Adipocyte (in vitro differentiated cells): ENCODE measurements around the gene NUP93.
"Not testable (repeated sequence)": the region's sequence is repeated elsewhere in the genome, so short reads cannot be mapped to it uniquely, and the experiment has no call there.

Experiments
- DNase-seq: peaks from one replicate; pipeline ENCODE4 v3.0.0-alpha.2; 2015; ENCODE audit warnings: low read depth
- H3K27me3 ChIP-seq: replicated peaks from 2 replicates; pipeline ENCODE4 v1.7.0; 2013; ENCODE audit warnings: mild to moderate bottlenecking, low read length, moderate library complexity; ENCODE audit not compliant: control insufficient read depth, insufficient read depth
- H3K36me3 ChIP-seq: 2 replicates; pipeline ENCODE4 v1.7.0; 2013; ENCODE audit warnings: low read length, mild to moderate bottlenecking, moderate library complexity; ENCODE audit not compliant: control insufficient read depth, insufficient read depth, severe bottlenecking
- H3K4me1 ChIP-seq: 2 replicates; pipeline ENCODE4 v1.7.0; 2013; ENCODE audit warnings: mild to moderate bottlenecking, low read length, moderate library complexity; ENCODE audit not compliant: control insufficient read depth, insufficient read depth
- H3K4me3 ChIP-seq: 2 replicates; pipeline ENCODE4 v1.7.0; 2013; ENCODE audit warnings: mild to moderate bottlenecking, low read length, moderate library complexity
- H3K9ac ChIP-seq: 2 replicates; pipeline ENCODE4 v1.7.0; 2013; ENCODE audit warnings: mild to moderate bottlenecking, low read length, moderate library complexity
- H3K9me3 ChIP-seq: 2 replicates; pipeline ENCODE4 v1.7.0; 2013; ENCODE audit warnings: mild to moderate bottlenecking, low read length, moderate library complexity; ENCODE audit not compliant: control insufficient read depth

The NUP93 gene

DNA sequence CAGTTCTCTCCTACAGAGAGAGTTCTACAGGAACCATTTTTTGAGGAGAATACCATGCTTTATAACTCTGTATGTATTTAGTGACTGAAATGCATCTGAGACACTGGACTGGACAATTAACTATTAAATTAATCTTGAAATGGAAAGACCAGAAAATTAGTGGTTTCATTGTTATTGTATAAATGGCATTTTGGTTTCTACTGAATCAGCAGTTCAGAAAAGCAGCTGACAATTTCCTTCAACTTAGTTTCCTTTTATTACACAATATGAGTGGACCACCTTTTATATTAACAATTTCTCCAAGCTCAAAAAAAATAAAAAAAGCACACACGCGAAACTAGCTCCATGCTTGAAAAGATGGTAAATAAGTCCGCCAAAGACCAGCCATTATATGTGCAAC lies 69.0 kb downstream of the NUP93 start:
- no peak overlapping the region for H3K4me3 ChIP-seq
- DNase-seq = no peak
- H3K9ac ChIP-seq = no peak overlapping the region
- H3K36me3 ChIP-seq = no peaks in the 10 kb centered on the region
- no peaks in the 10 kb centered on the region for H3K9me3 ChIP-seq
- peaks cover 13% of the 10 kb centered on the region for H3K4me1 ChIP-seq
- H3K27me3 ChIP-seq = no peaks in the 10 kb centered on the region

DNA sequence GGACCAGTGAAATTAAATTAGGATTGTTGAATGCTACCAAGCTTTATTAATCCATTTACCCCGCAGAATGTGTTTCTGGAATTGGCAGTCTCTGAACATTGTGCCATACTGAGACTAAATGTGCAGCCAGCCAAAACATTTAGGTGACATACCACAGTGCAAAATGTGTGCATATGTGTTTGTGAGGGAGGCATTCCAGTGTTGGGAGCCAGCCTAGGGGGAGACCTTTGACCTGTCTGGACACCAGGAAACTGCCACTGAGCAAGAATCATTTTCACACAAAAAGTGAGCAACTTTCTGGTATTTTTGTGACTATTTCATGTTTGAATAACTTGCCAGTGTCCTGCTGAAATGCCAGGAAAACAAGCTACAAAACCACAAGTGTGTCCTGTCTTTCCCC lies 70.4 kb downstream of the NUP93 start:
- DNase-seq = peak; percentile 31
- Histone ChIP-seq H3K9me3 (no peaks in the 10 kb centered on the region), H3K9ac (no peak overlapping the region), H3K4me3 (no peak overlapping the region), H3K4me1 (peaks cover 13% of the 10 kb centered on the region), H3K36me3 (peaks cover 2% of the 10 kb centered on the region), H3K27me3 (no peaks in the 10 kb centered on the region)

DNA sequence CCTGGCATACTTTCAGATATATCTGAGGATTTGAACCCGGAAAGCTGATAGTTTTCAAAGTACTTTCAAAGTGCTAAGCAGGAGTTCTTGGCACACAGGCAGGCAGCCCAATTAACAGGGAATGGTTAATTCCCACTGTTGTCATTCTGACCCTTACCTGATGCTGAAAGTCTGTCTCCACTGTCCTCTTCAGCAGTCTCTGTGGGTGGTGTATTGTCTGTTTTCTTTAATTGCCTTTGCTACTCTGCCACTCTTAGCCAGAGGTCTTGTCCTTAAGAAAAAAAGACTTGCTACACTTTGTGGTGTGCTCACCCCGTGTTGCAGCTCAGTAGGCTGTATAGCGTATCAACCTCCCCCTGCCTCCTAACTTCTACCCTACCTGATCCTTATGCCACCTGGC lies 71.8 kb downstream of the NUP93 start:
- no peak for DNase-seq
- no peak overlapping the region for H3K4me3 ChIP-seq
- no peaks in the 10 kb centered on the region for H3K27me3 ChIP-seq

DNA sequence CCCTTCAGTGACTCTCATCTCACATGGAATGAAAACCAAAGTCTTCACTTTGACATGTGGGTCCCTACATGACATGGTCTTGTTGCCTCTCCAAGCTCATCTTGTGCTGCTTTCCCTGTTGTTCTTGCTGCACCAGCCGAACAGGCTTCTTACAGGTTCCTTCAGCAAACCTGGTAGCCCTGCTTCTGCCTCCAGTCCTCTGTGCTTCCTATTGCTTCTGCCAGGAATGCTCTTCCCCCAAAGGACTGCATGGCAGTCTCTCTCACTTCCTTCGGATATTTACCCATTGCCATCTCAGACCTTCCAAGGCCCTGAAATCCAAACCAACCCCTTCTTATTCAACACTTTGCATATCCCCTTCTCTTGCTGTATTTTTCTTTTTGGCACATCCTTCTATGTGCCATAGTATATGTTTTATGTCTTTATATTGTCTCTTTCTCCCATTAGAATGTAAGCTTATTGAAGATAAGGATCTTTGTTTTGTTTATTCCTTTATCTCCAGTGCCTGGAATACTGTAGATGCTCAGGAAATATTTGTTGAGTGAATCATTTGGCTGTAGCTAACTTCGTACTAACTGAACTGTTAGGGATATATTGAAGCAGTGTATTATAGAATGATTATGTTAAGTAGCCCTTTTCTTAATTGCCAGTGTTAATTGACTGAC lies 77.2 kb downstream of the NUP93 start:
- H3K36me3 ChIP-seq = peaks cover 25% of the 10 kb centered on the region
- H3K4me3 ChIP-seq = no peak overlapping the region
- H3K9me3 ChIP-seq = no peaks in the 10 kb centered on the region
- no peaks in the 10 kb centered on the region for H3K4me1 ChIP-seq
- peak; percentile 64 for DNase-seq
- H3K9ac ChIP-seq = no peak overlapping the region
- H3K27me3 ChIP-seq = no peaks in the 10 kb centered on the region

More for the DNA sequence above, 71.8 kb downstream of the NUP93 start:
- Histone ChIP-seq H3K9me3 (no peaks in the 10 kb centered on the region), H3K36me3 (peaks cover 16% of the 10 kb centered on the region), H3K9ac (no peak overlapping the region), H3K4me1 (peaks cover 13% of the 10 kb centered on the region)

DNA sequence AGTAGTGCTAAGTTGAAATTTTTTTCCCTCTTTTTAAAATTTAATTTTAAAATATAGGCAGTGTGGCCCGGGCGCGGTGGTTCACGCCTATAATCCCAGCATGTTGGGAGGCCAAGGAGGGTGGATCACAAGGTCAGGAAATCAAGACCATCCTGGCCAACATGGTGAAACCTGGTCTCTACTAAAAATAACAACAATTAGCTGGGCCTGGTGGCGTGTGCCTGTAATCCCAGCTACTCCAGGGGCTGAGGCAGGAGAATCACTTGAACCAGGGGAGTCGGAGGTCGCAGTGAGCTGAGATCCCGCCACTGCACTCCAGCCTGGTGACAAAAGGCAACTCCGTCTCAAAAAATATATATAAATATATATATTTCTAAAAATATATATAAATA lies 77.7 kb downstream of the NUP93 start:
- DNase-seq = not testable (repeated sequence)

DNA sequence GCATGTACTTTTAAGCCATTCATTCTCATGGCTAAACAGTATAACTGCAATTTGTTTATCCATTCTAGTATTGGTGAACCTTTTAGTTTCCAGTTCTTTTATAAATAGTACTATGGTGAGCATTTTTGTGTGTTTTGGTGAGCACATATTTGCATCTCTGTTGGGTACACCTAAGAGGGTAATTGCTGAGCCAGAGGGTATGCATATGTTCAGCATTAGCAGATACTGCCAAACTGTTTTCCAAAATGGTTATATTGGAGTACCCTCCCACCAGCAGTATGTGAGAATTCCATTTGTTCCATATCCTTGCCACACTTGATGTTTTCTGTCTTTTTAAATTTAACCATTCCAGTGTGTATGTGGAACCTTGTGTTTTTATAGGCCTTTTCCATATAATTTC lies 81.0 kb downstream of the NUP93 start:
- Histone ChIP-seq H3K27me3 (no peaks in the 10 kb centered on the region), H3K4me1 (no peaks in the 10 kb centered on the region), H3K36me3 (peaks cover 17% of the 10 kb centered on the region), H3K9me3 (no peaks in the 10 kb centered on the region), H3K4me3 (no peak overlapping the region), H3K9ac (no peak overlapping the region)
- DNase-seq = no peak

More for the DNA sequence above, 77.7 kb downstream of the NUP93 start:
- H3K9me3 ChIP-seq, H3K9ac ChIP-seq, H3K4me3 ChIP-seq, H3K4me1 ChIP-seq, H3K27me3 ChIP-seq: not testable (repeated sequence)
- H3K36me3 ChIP-seq = peaks cover 25% of the 10 kb centered on the region

DNA sequence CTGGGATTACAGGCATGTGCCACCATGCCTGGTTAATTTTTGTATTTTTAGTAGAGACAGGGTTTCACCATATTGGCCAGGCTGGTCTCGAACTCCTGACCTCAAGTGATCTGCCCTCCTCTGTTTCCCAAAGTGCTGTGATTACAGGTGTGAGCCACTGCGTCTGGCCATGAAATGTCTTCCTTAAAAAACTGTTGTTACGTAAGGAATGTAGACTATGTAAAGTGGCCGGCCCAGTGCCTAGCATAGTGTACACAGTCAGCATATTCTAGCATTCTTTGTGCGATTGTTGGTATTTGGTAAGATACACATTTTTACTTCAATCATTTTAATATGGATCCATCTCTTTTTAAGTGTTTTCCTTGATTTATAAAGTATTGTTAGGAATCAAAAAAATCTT lies 81.7 kb downstream of the NUP93 start:
- not testable (repeated sequence) for H3K4me3 ChIP-seq, H3K9me3 ChIP-seq, H3K9ac ChIP-seq, H3K27me3 ChIP-seq, DNase-seq, H3K4me1 ChIP-seq
- peaks cover 11% of the 10 kb centered on the region for H3K36me3 ChIP-seq

DNA sequence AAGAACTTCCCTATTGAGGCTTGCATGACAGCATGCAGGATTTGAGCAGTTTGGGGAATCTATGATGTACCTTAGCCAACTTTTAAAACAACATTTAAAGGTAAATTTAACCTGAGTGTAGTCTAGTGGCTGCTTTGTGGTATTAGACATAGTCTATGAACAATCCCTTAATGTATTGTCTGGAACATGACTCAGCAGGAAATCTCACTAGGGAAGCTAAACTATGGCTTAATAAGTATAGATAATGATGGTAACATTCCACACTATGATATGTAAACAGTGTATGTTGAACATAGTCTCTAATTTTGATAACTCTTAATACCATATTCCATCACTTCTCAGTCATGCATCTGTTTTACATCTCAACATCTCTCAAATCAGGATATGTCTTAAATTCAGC lies 83.0 kb downstream of the NUP93 start:
- Histone ChIP-seq H3K9ac (no peak overlapping the region), H3K9me3 (no peaks in the 10 kb centered on the region), H3K36me3 (peaks cover 3% of the 10 kb centered on the region), H3K27me3 (no peaks in the 10 kb centered on the region), H3K4me3 (no peak overlapping the region), H3K4me1 (no peaks in the 10 kb centered on the region)
- peak; percentile 53 for DNase-seq

DNA sequence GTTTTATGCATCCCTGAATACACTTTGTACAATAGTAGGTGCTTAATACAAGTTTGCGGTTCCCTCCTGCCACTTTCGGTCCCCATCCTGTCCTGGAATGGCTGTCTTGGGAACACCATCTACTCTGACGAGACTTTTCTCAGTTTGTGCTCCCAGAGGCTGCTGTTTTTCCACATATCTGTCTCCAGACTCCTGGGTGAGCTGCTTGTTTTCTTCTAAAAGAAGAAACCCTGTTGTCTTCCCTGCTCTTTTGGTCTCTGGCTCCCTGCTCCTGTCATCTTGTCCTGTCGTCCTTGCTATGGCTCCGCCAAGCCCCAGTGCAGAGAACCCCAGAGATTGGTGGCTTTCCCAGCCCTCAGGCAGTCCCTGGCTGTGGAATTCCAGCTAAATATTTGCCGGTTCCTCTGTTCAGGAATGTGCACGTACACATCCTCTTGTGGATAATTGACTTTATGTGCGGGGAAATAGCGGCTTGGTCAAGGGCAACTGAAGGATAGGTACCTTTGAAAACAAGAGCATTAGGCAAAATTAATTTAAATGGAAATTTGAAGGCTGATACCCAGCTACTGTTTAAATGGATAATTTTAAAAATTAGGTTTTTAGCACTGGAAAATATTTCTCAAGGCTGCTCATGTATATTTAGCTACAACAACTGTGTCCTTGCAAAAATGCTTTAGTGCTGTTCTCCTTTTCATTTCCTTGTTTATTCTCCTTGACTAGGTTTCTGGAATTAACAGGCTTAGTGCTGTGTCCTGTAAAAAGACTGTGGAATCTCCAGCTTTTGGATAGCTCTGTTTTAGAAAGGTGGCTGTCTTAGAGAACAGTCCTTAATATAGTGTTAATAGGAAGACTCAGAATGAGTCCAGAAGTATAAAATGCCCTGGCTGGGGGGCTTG lies 84.9 kb downstream of the NUP93 start:
- peak; percentile 71 for DNase-seq
- no peaks in the 10 kb centered on the region for H3K9me3 ChIP-seq
- H3K9ac ChIP-seq = no peak overlapping the region
- H3K27me3 ChIP-seq = no peaks in the 10 kb centered on the region
- peaks cover 13% of the 10 kb centered on the region for H3K36me3 ChIP-seq
- no peak overlapping the region for H3K4me3 ChIP-seq
- no peaks in the 10 kb centered on the region for H3K4me1 ChIP-seq

DNA sequence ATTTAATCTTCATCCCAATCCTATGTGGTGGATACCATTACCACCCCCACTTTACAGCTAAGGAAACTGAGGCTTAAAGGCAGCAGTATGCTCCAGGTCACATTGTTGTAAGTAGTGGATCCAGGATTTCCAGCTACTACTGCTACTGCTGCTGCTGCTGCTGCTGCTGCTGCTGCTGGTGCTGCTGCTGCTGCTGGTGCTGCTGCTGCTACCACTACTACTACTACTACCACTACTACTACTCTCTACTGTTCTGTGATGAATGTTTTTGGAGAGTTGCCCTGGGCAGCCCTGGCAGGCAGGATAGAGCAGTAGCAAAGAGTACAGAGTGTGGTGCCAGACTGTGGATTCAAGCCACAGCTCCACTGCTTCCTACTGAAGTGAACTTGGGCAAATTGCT lies 85.8 kb downstream of the NUP93 start:
- Histone ChIP-seq H3K4me1 (no peaks in the 10 kb centered on the region), H3K9ac (no peak overlapping the region), H3K4me3 (no peak overlapping the region), H3K36me3 (peaks cover 20% of the 10 kb centered on the region), H3K9me3 (no peaks in the 10 kb centered on the region), H3K27me3 (no peaks in the 10 kb centered on the region)
- DNase-seq = no peak

DNA sequence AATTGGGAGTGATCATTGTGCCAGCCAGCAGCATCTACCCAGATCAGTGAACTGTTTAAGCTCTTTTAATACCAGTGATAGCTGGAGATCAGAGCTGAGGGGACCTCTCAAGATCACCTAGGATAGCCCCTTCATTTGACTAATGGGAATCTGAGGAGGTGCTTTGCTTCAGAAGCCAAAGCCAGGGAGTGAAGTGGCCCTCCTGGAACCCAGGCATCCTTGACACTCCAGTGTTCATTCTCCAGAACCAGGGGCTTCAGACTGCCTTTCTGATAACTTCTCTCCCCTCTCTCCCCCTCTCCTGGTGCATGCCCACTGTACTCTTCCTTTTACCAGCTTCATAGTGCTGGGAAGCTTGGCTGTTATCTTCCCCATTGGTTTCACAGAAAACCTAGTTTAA lies 87.1 kb downstream of the NUP93 start:
- H3K27me3 ChIP-seq = no peaks in the 10 kb centered on the region
- H3K4me3 ChIP-seq = no peak overlapping the region
- no peaks in the 10 kb centered on the region for H3K4me1 ChIP-seq
- H3K9me3 ChIP-seq = no peaks in the 10 kb centered on the region
- H3K36me3 ChIP-seq = peaks cover 32% of the 10 kb centered on the region
- no peak overlapping the region for H3K9ac ChIP-seq
- DNase-seq = no peak
